ENCODE results near the gene MCEE.
"Not testable (repeated sequence)": the region's sequence is repeated elsewhere in the genome, so short reads cannot be mapped to it uniquely, and the experiment has no call there.

The MCEE gene

GRCh38 chr2:71117063-71117462, 13.0 kb downstream of the MCEE start:
- no peak overlapping the region for H3K9ac ChIP-seq
- no peaks in the 10 kb centered on the region for H3K27me3 ChIP-seq (ENCODE audit: insufficient read depth, low read depth)
- no peak overlapping the region for H3K4me3 ChIP-seq (IDR thresholded peaks at IDR 0.05; ENCODE audit: insufficient read depth, low read depth, low read length)
- no peaks in the 10 kb centered on the region for H3K36me3 ChIP-seq (ENCODE audit: insufficient read depth)
- H3K4me2 ChIP-seq = no peak overlapping the region
- H4K20me1 ChIP-seq (ENCODE audit: insufficient read depth) = no peaks in the 10 kb centered on the region
- no peaks in the 10 kb centered on the region for H3K4me1 ChIP-seq (ENCODE audit: low read depth, poor library complexity, severe bottlenecking)
- H3K27ac ChIP-seq = no peak overlapping the region
- no peaks in the 10 kb centered on the region for H3K79me2 ChIP-seq (ENCODE audit: insufficient read depth, low read depth)
- no peak for TF ChIP-seq CTCF (conservative IDR thresholded peaks at IDR 0.05; ENCODE audit: low read depth, low read length)
- no peak overlapping the region for H2AFZ ChIP-seq (ENCODE audit: low read depth)

- H3K27ac ChIP-seq = no peak overlapping the region
- no peaks in the 10 kb centered on the region for H4K20me1 ChIP-seq (ENCODE audit: insufficient read depth)
- no peak overlapping the region for H2AFZ ChIP-seq (ENCODE audit: low read depth)
- H3K4me1 ChIP-seq (ENCODE audit: low read depth, poor library complexity, severe bottlenecking) = no peaks in the 10 kb centered on the region
- H3K4me2 ChIP-seq = no peak overlapping the region
- TF ChIP-seq CTCF (conservative IDR thresholded peaks at IDR 0.05; ENCODE audit: low read depth, low read length) = no peak
- H3K9ac ChIP-seq = no peak overlapping the region
- no peaks in the 10 kb centered on the region for H3K36me3 ChIP-seq (ENCODE audit: insufficient read depth)
- H3K79me2 ChIP-seq (ENCODE audit: insufficient read depth, low read depth) = no peaks in the 10 kb centered on the region
- no peaks in the 10 kb centered on the region for H3K27me3 ChIP-seq (ENCODE audit: insufficient read depth, low read depth)
- no peak overlapping the region for H3K4me3 ChIP-seq (IDR thresholded peaks at IDR 0.05; ENCODE audit: insufficient read depth, low read depth, low read length)
Observed at GRCh38 chr2:71113843-71114242, 16.2 kb downstream of the MCEE start.

- no peak overlapping the region for H3K4me2 ChIP-seq
- H3K27me3 ChIP-seq (ENCODE audit: insufficient read depth, low read depth) = no peaks in the 10 kb centered on the region
- H3K36me3 ChIP-seq (ENCODE audit: insufficient read depth) = no peaks in the 10 kb centered on the region
- no peak overlapping the region for H3K9ac ChIP-seq
- no peak overlapping the region for H2AFZ ChIP-seq (ENCODE audit: low read depth)
- H3K4me1 ChIP-seq (ENCODE audit: low read depth, poor library complexity, severe bottlenecking) = no peaks in the 10 kb centered on the region
- H4K20me1 ChIP-seq (ENCODE audit: insufficient read depth) = no peaks in the 10 kb centered on the region
- no peaks in the 10 kb centered on the region for H3K79me2 ChIP-seq (ENCODE audit: insufficient read depth, low read depth)
- no peak overlapping the region for H3K4me3 ChIP-seq (IDR thresholded peaks at IDR 0.05; ENCODE audit: insufficient read depth, low read depth, low read length)
- no peak overlapping the region for H3K27ac ChIP-seq
- no peak for TF ChIP-seq CTCF (conservative IDR thresholded peaks at IDR 0.05; ENCODE audit: low read depth, low read length)
Observed at GRCh38 chr2:71108091-71108490, 21.9 kb downstream of the MCEE start.

DNA sequence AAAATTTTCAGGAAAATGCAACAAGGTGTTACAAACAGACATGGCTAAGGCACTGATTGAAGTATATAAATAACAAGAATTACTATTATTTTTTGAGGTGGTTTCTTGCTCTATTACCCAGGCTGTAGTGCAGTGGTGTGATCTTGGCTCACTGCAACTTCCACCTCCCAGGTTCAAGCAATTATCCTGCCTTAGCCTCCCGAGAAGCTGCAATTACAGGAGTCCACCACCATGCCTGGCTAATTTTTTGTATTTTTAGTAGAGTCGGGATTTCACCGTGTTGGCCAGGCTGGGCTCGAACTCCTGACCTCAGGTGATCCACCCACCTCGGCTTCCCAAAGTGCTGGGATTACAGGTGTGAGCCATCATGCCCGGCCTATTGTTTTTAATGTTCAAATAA, 23.6 kb downstream of the MCEE start:
- H2AFZ ChIP-seq (ENCODE audit: low read depth); H3K4me2 ChIP-seq; H3K9ac ChIP-seq; H4K20me1 ChIP-seq (ENCODE audit: insufficient read depth); H3K27me3 ChIP-seq (ENCODE audit: insufficient read depth, low read depth); H3K79me2 ChIP-seq (ENCODE audit: insufficient read depth, low read depth); H3K27ac ChIP-seq; H3K36me3 ChIP-seq (ENCODE audit: insufficient read depth); H3K4me3 ChIP-seq (IDR thresholded peaks at IDR 0.05; ENCODE audit: insufficient read depth, low read depth, low read length): not testable (repeated sequence)
- peaks cover 11% of the 10 kb centered on the region for H3K4me1 ChIP-seq (ENCODE audit: low read depth, poor library complexity, severe bottlenecking)

- Histone ChIP-seq H4K20me1 (ENCODE audit: insufficient read depth) (no peaks in the 10 kb centered on the region), H3K4me1 (ENCODE audit: low read depth, poor library complexity, severe bottlenecking) (peaks cover 22% of the 10 kb centered on the region), H3K4me3 (IDR thresholded peaks at IDR 0.05; ENCODE audit: insufficient read depth, low read depth, low read length) (no peak overlapping the region), H3K9ac (no peak overlapping the region), H3K36me3 (ENCODE audit: insufficient read depth) (no peaks in the 10 kb centered on the region), H3K4me2 (no peak overlapping the region), H2AFZ (ENCODE audit: low read depth) (no peak overlapping the region), H3K79me2 (ENCODE audit: insufficient read depth, low read depth) (no peaks in the 10 kb centered on the region), H3K27me3 (ENCODE audit: insufficient read depth, low read depth) (no peaks in the 10 kb centered on the region), H3K27ac (no peak overlapping the region)
- no peak for TF ChIP-seq CTCF (conservative IDR thresholded peaks at IDR 0.05; ENCODE audit: low read depth, low read length)
Observed at GRCh38 chr2:71103809-71104208, 26.2 kb downstream of the MCEE start.
